Activated CD8-positive, alpha-beta memory T cell treated with anti-CD3 and anti-CD28 coated beads for 48 hours (primary cell): ENCODE measurements around the gene FRMD8.

Experiments
- DNase-seq, 3 experiments: peaks; one replicate each; pipeline ENCODE4 v3.0.0-alpha.2; 2020; ENCODE audit warnings: low read depth in 2 of 3, low spot score in 2 of 3

FRMD8 gene

GRCh38 chr11:65423516-65424204, 37.2 kb downstream of the FRMD8 start:
- DNase-seq, result no peak

GRCh38 chr11:65424205-65425104, 38.0 kb downstream of the FRMD8 start:
- DNase-seq, result peak in 2 of 3 experiments; percentile 55 to 65

- peak in 2 of 3 experiments; percentile 62 to 63 for DNase-seq
Observed at GRCh38 chr11:65425105-65425970, 38.9 kb downstream of the FRMD8 start.

- DNase-seq, result no peak
Observed at GRCh38 chr11:65425971-65426838, 39.8 kb downstream of the FRMD8 start.

- DNase-seq, result peak in 1 of 3 experiments; percentile 47
Observed at GRCh38 chr11:65426839-65427690, 40.6 kb downstream of the FRMD8 start.

- DNase-seq, result no peak
Observed at GRCh38 chr11:65427691-65428577, 41.5 kb downstream of the FRMD8 start.

- DNase-seq, result no peak
Observed at GRCh38 chr11:65428578-65429067, 42.2 kb downstream of the FRMD8 start.

GRCh38 chr11:65429068-65429681, 42.7 kb downstream of the FRMD8 start:
- DNase-seq, result no peak

GRCh38 chr11:65429724-65430405, 43.4 kb downstream of the FRMD8 start:
- no peak for DNase-seq

- no peak for DNase-seq
Observed at GRCh38 chr11:65430406-65431217, 44.2 kb downstream of the FRMD8 start.

- no peak for DNase-seq
Observed at GRCh38 chr11:65431451-65432099, 45.1 kb downstream of the FRMD8 start.

GRCh38 chr11:65432100-65432650, 45.7 kb downstream of the FRMD8 start:
- DNase-seq, result no peak

GRCh38 chr11:65432686-65433582, 46.5 kb downstream of the FRMD8 start:
- DNase-seq, result no peak

- no peak for DNase-seq
Observed at GRCh38 chr11:65433657-65434056, 47.2 kb downstream of the FRMD8 start.
